Ascending aorta (tissue), 2 donors: Measurements from ENCODE around the gene MCRIP2. TPM values are rescaled to one million over a fixed set of nuclear protein-coding genes. Genes with fewer than 3 reads are reported as not detected.

Experiments
- DNase-seq, 2 donors: peaks; one replicate each; pipeline ENCODE4 v3.0.0-alpha.2; 2019; ENCODE audit warnings: low spot score in 2 of 2
- H3K27ac ChIP-seq, 2 donors: fragments of 200-600 bp; sonication (generic); one replicate each; pipeline ENCODE4 v1.5.1; 2016 to 2017; ENCODE audit warnings: mild to moderate bottlenecking in 1 of 2
- H3K27me3 ChIP-seq: fragments of 200-600 bp; sonication (generic); one replicate; pipeline ENCODE4 v1.5.1; 2017
- H3K36me3 ChIP-seq, 2 donors: fragments of 200-600 bp; sonication (generic); one replicate each; pipeline ENCODE4 v1.5.1; 2016
- H3K4me1 ChIP-seq, 2 donors: fragments of 200-600 bp; sonication (generic); one replicate each; pipeline ENCODE4 v1.5.1; 2016 to 2017; ENCODE audit warnings: mild to moderate bottlenecking in 1 of 2
- H3K4me3 ChIP-seq, 2 donors: fragments of 200-600 bp; sonication (generic); one replicate each; pipeline ENCODE4 v1.5.1; 2016 to 2017; ENCODE audit warnings: mild to moderate bottlenecking in 1 of 2
- H3K9me3 ChIP-seq, 2 donors: fragments of 200-600 bp; sonication (generic); one replicate each; pipeline ENCODE4 v1.5.1; 2016
- intact Hi-C: fragments of 100-400 bp; cut with DNase I; formaldehyde crosslinking; loops from one replicate; pipeline ENCODE4 v1.15.1; 2023
- total RNA-seq: library from RNA; depleted of rRNA; stranded (reverse); fragments of >200 nt; gene quantifications from one replicate; pipeline ENCODE4 v1.1.0, GENCODE V29; 2016
- TF ChIP-seq, protein P1 (sequence below), 3 experiments: fragments of 200-600 bp in 2 of 3; fragments of 450-650 bp in 1 of 3; sonication (generic) in 2 of 3; IDR thresholded peaks; one replicate each; pipeline ENCODE4 v1.5.1; 2016 to 2019; ENCODE audit warnings: antibody characterized with exemption in 3 of 3, mild to moderate bottlenecking in 1 of 3, moderate library complexity in 1 of 3

Gene MCRIP2, protein sequence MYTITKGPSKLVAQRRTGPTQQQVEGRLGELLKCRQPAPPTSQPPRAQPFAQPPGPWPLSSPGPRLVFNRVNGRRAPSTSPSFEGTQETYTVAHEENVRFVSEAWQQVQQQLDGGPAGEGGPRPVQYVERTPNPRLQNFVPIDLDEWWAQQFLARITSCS
- total RNA-seq: 92.9 TPM

DNA sequence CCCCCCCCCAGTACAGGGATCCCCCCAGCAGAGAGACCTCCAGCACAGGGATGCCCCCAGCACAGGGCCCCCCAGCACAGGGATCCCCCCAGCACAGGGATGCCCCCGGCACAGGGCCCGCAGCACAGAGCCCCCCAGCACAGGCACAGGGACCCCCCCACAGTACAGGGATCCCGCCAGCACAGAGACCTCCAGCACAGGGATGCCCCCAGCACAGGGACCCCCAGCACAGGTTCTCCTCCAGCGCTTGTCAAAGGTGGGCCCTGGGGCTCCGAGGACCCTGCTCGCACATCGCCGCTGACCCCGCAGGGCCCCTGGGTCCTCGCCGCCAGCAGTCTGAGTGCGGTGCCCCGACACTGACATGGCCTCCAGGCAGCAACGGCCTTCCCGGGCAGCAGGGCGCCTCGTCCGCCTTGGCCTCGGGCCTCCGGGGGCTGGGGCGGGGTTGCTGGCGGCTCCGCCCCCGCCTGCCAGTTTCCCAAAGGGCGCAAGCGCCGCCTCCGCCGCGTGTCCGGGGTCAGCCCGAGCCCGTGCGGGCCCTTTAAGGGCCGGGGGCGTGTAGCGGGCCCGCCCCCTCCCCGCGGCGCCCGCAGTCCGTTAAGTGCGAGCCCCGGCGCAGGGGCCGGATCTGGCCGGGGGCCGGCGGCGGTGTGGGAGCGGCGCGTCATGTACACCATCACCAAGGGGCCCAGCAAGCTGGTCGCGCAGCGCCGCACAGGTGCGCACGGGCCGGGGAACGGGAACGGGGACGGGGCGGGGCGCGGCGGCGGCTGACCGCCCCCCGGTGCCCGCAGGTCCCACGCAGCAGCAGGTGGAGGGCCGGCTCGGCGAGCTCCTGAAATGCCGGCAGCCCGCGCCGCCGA, at the start of gene MCRIP2:
Gene MCRIP2, plus strand, starts transcription at position 503 of the 863 bp plus-strand sequence. Its CDS starts 164 bp downstream, at position 667.
- Histone ChIP-seq H3K27me3 (no peaks in the 10 kb centered on the region), H3K4me3 (peak within 1 kb of the TSS; percentile 86 to 92), H3K27ac (peak within 1 kb of the TSS; percentile 52 to 72), H3K4me1 (peaks cover 6 to 18% of the 10 kb centered on the region in 2 donors), H3K36me3 (no peaks in the 10 kb centered on the region), H3K9me3 (no peaks in the 10 kb centered on the region)
- TF ChIP-seq, protein P1, sequence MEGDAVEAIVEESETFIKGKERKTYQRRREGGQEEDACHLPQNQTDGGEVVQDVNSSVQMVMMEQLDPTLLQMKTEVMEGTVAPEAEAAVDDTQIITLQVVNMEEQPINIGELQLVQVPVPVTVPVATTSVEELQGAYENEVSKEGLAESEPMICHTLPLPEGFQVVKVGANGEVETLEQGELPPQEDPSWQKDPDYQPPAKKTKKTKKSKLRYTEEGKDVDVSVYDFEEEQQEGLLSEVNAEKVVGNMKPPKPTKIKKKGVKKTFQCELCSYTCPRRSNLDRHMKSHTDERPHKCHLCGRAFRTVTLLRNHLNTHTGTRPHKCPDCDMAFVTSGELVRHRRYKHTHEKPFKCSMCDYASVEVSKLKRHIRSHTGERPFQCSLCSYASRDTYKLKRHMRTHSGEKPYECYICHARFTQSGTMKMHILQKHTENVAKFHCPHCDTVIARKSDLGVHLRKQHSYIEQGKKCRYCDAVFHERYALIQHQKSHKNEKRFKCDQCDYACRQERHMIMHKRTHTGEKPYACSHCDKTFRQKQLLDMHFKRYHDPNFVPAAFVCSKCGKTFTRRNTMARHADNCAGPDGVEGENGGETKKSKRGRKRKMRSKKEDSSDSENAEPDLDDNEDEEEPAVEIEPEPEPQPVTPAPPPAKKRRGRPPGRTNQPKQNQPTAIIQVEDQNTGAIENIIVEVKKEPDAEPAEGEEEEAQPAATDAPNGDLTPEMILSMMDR (IDR thresholded peaks at IDR 0.05): no peak
- intact Hi-C loops: no loop called here
- peak in 1 of 2 donors; percentile 90 for DNase-seq

DNA sequence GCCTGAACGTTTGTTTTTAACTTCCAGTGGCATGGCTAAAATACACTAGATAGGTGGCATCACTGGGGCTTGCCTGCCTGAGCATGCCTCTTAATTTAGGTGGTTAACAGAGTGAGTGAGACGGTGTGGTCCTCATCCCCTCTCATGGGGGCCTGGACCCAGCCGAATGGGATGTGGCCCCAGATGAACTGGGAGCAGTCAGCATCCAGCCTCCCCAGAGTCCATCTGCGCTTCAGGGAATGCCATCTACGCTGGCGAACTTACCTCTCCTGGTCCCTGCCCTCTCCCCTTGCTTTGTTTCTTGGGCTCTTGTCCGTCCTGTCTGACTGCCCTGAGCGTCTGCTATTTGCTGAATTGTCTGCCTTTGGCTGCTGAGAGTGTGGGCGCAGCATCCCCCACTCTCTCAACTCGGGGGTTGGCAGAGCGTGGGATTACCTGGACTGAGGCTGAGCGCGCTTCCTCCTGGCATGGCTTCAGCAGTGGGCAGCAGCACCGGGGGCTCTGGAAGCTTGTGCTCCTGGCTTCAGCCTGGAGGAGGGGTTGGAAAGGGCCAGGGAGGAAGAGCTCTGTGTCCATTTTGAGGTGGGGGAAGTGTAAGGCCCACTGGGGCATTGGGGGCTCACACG, 49.6 kb upstream of the MCRIP2 start:
- intact Hi-C loops: no loop called here
- Histone ChIP-seq H3K9me3 (no peaks in the 10 kb centered on the region), H3K4me3 (peak overlapping the region in 1 of 2 donors; percentile 92), H3K27me3 (no peaks in the 10 kb centered on the region), H3K27ac (no peak overlapping the region), H3K36me3 (peaks cover 5 to 11% of the 10 kb centered on the region in 2 donors), H3K4me1 (peaks cover 8 to 32% of the 10 kb centered on the region in 2 donors)
- DNase-seq: no peak
- TF ChIP-seq, protein P1 (IDR thresholded peaks at IDR 0.05): no peak

DNA sequence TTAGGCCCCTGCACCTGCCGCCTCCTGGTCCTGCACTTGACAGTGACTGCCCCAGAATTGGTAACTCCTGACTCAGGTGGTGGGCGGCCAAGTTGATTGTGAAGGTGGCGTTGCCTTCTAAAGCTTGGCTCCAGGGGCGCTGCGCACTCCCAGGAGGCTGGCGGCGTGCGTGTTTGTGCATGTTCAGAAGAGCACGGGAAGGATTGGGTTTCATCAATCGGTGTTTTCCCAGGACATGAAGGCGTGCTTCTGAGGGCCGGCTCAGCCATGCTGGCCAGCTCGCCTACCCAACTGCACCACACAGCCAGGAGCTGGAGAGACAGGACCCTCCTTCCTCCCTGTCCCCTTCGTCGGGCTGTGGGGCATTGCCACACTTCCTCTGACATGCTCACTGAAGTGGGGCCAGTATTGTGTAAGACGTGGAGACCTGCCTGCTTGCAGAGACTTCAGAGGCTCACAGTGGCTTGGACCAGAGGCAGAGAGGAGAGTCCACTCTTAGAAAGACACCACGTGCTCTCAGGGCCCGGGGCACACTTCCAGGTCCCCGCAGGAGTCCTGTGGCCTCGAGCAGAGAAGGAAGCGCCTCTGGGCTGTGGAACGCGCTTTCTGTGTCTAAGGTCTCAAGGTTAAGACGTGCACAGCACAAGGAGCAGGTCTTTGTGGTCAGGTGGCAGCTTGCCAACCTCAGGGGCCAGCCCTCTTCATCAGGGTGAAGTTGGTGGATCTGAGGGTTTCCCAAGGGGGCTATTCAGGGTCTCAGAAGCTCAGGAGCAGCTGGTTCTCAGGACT, 48.9 kb upstream of the MCRIP2 start:
- Histone ChIP-seq H3K9me3 (no peaks in the 10 kb centered on the region), H3K4me3 (peak overlapping the region in 1 of 2 donors; percentile 92), H3K27ac (no peak overlapping the region), H3K27me3 (no peaks in the 10 kb centered on the region), H3K4me1 (peaks cover 8 to 26% of the 10 kb centered on the region in 2 donors), H3K36me3 (peaks cover 5 to 16% of the 10 kb centered on the region in 2 donors)
- peak in 1 of 2 donors; percentile 78 for DNase-seq
- TF ChIP-seq, protein P1 (IDR thresholded peaks at IDR 0.05): no peak
- intact Hi-C loops: no loop called here

DNA sequence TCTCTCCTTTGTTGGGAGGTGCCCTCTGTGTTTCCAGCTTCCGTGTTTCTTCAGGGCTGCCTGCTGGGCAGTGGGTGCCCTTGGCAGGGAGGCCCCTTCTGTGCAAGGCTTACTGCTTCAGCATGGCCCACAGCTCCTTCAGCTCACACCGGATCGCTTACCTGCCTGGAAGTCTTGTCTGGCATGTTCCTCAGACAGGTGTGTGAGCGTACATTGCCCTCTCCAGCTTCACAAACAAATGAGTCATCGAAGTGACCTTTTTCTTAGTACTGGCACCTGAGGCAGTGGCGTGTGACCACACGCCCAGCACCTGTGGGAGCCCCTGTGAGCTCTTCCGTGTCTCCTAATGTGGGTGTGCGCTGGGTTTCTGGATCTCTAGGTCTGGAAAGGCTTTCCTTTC, 48.2 kb upstream of the MCRIP2 start:
- H3K27me3 ChIP-seq: no peaks in the 10 kb centered on the region
- intact Hi-C loops: no loop called here
- TF ChIP-seq, protein P1 (IDR thresholded peaks at IDR 0.05): no peak
- peaks cover 1 to 19% of the 10 kb centered on the region in 2 donors for H3K4me1 ChIP-seq
- DNase-seq: no peak
- H3K9me3 ChIP-seq: no peaks in the 10 kb centered on the region
- H3K36me3 ChIP-seq: peaks cover 5 to 16% of the 10 kb centered on the region in 2 donors
- no peak overlapping the region for H3K4me3 ChIP-seq
- no peak overlapping the region for H3K27ac ChIP-seq

DNA sequence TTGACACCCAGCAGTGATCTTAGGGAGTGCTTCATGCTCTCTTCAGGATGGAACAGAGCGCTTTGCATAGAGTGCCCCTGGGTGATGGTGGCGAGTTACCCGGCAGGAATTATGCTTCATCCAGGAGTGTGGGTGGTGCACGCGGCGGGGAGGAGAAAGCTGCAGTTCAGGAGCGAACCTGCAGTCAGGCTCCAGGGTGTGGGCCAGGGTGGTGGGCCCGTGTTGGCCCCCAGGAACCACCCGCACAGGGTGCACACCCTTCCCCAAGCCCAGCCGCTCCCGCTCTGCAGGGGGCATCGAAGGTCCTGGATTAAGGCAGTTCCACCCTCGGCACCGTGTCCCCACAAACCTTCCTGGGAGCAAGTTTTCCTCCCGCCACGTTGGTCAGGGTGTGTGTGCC, 47.8 kb upstream of the MCRIP2 start:
- H3K27me3 ChIP-seq: no peaks in the 10 kb centered on the region
- H3K4me3 ChIP-seq: no peak overlapping the region
- peaks cover 0 to 19% of the 10 kb centered on the region in 2 donors for H3K4me1 ChIP-seq
- H3K36me3 ChIP-seq: peaks cover 5 to 16% of the 10 kb centered on the region in 2 donors
- intact Hi-C loops: no loop called here
- H3K27ac ChIP-seq: no peak overlapping the region
- no peaks in the 10 kb centered on the region for H3K9me3 ChIP-seq
- no peak for DNase-seq
- TF ChIP-seq, protein P1 (IDR thresholded peaks at IDR 0.05): no peak
